Measurements from ENCODE around the gene TMEM219.
A peak's percentile ranks its signal among the peaks of the same experiment; 100 is the strongest.
"Not testable (repeated sequence)": the region's sequence is repeated elsewhere in the genome, so short reads cannot be mapped to it uniquely, and the experiment has no call there.

TMEM219 gene

DNA sequence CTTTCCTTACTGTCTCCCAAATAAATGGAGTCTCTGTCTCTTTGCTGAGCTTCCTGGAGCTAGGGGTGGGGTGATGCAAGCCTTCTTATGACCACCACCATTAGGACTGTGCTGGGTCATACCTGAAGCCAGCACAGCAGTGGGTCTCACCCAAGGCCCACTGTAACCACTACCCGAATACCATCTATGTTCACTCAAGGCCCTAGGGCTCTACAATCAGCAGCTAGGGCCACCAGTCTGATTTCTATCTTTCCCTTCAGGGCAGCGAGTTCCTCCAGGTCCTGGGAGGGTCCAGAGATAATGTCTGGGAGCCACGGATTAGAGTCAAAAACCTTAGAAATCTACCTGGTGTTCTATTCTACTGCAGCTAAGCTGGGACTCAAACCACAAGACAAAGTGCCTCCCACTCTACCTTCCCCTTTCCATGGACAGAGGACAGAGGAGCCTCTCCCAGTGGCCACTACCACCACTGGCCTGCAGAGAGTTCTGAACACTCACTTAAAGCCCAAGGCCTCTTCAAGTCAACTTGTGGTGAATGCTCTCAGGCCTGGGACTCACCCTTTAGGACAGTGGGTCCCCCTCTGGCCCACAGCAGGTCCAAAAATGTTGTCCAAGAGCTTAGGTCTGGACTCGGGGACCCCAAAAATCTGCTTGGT lies 10.9 kb upstream of the TMEM219 start:
- no peaks in the 10 kb centered on the region for H3K4me1 ChIP-seq (ENCODE audit: control insufficient read depth in 2 of 2, insufficient read depth in 2 of 2, low read length in 2 of 2)
- no peak overlapping the region for H3K4me3 ChIP-seq (ENCODE audit: low read length in 2 of 2)
- H3K9me3 ChIP-seq (ENCODE audit: control insufficient read depth in 2 of 2, low read length in 2 of 2), result no peaks in the 10 kb centered on the region
- no peak overlapping the region for H3K9ac ChIP-seq (ENCODE audit: low read depth in 1 of 2, low read length in 2 of 2)
- H3K27me3 ChIP-seq (ENCODE audit: control insufficient read depth in 2 of 2, insufficient read depth in 2 of 2, low read length in 2 of 2), result no peaks in the 10 kb centered on the region
- H3K36me3 ChIP-seq (ENCODE audit: control insufficient read depth in 2 of 2, insufficient read depth in 2 of 2, low read length in 2 of 2), result no peaks in the 10 kb centered on the region
- no peak overlapping the region for H3K27ac ChIP-seq (ENCODE audit: low read depth in 2 of 2, low read length in 2 of 2)

DNA sequence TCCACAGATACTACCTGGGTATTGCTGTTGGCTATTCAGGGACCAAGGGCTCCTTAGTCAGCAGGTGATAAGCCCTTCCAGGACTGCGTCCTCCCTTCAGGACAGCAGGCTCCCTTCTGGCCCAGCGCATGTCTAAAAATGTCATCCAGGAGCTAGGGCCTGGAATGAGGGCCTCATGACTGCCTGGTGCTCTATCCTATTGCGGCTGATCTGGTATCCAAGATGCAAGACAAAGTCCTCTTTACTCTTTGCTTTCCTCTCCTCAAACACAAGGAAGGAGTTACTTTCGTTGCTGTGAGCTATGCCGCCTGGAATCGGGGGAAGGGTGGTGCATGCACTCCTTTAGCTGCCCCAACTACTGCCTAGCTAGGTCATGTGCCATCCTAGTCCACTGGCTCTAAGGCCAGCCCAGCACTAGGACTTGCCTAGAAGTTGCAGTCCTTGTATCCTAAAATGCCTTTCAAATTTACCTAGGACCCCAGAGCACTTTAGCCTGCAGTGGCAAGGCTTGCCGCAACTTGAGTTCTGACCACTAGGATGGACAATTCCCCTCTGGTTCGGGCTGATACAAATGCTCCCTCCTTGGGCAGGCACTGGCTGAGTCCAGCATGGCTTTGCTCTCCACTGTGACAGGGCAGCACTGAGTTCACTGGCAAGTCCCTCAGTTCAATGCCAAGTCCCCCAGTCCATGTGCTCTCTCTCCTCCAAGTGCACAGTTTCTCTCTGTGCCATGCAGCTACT lies 10.1 kb upstream of the TMEM219 start:
- no peak overlapping the region for H3K9ac ChIP-seq (ENCODE audit: low read depth in 1 of 2, low read length in 2 of 2)

DNA sequence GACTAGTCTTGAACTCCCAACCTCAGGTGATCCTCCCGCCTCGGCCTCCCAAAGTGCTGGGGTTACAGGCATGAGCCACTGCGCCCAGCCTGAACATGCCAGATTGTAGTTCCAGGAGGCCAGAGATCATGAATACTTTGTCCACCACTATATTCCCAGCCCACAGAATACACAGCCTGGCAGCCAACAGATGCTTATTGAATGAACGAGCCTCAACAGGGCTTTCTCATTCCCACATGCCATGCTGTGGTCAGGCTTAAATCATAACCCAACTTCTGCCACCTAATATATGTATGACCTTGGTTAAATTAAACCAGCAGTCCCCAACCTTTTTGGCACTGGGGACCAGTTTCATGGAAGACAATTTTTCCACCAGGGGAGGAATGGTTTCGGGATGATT lies 3.1 kb upstream of the TMEM219 start:
- Histone ChIP-seq H3K36me3 (ENCODE audit: control insufficient read depth in 2 of 2, insufficient read depth in 2 of 2, low read length in 2 of 2) (no peaks in the 10 kb centered on the region), H3K9me3 (ENCODE audit: control insufficient read depth in 2 of 2, low read length in 2 of 2) (no peaks in the 10 kb centered on the region), H3K27ac (ENCODE audit: low read depth in 2 of 2, low read length in 2 of 2) (no peak overlapping the region), H3K4me1 (ENCODE audit: control insufficient read depth in 2 of 2, insufficient read depth in 2 of 2, low read length in 2 of 2) (peaks cover 17 to 18% of the 10 kb centered on the region in 2 donors), H3K9ac (ENCODE audit: low read depth in 1 of 2, low read length in 2 of 2) (no peak overlapping the region), H3K4me3 (ENCODE audit: low read length in 2 of 2) (no peak overlapping the region), H3K27me3 (ENCODE audit: control insufficient read depth in 2 of 2, insufficient read depth in 2 of 2, low read length in 2 of 2) (no peaks in the 10 kb centered on the region)

More for the DNA sequence above, 10.1 kb upstream of the TMEM219 start:
- no peaks in the 10 kb centered on the region for H3K4me1 ChIP-seq (ENCODE audit: control insufficient read depth in 2 of 2, insufficient read depth in 2 of 2, low read length in 2 of 2)
- H3K27me3 ChIP-seq (ENCODE audit: control insufficient read depth in 2 of 2, insufficient read depth in 2 of 2, low read length in 2 of 2), result no peaks in the 10 kb centered on the region
- no peak overlapping the region for H3K27ac ChIP-seq (ENCODE audit: low read depth in 2 of 2, low read length in 2 of 2)
- H3K9me3 ChIP-seq (ENCODE audit: control insufficient read depth in 2 of 2, low read length in 2 of 2), result no peaks in the 10 kb centered on the region
- H3K4me3 ChIP-seq (ENCODE audit: low read length in 2 of 2), result no peak overlapping the region
- H3K36me3 ChIP-seq (ENCODE audit: control insufficient read depth in 2 of 2, insufficient read depth in 2 of 2, low read length in 2 of 2), result no peaks in the 10 kb centered on the region

- Histone ChIP-seq H3K27ac (ENCODE audit: low read depth in 2 of 2, low read length in 2 of 2) (no peak overlapping the region), H3K4me3 (ENCODE audit: low read length in 2 of 2) (no peak overlapping the region), H3K27me3 (ENCODE audit: control insufficient read depth in 2 of 2, insufficient read depth in 2 of 2, low read length in 2 of 2) (no peaks in the 10 kb centered on the region), H3K36me3 (ENCODE audit: control insufficient read depth in 2 of 2, insufficient read depth in 2 of 2, low read length in 2 of 2) (no peaks in the 10 kb centered on the region), H3K9ac (ENCODE audit: low read depth in 1 of 2, low read length in 2 of 2) (no peak overlapping the region), H3K4me1 (ENCODE audit: control insufficient read depth in 2 of 2, insufficient read depth in 2 of 2, low read length in 2 of 2) (peaks cover 17 to 18% of the 10 kb centered on the region in 2 donors), H3K9me3 (ENCODE audit: control insufficient read depth in 2 of 2, low read length in 2 of 2) (no peaks in the 10 kb centered on the region)
Measured at GRCh38 chr16:29959293-29959692, 2.6 kb upstream of the TMEM219 start.

- peaks cover 17 to 18% of the 10 kb centered on the region in 2 donors for H3K4me1 ChIP-seq (ENCODE audit: control insufficient read depth in 2 of 2, insufficient read depth in 2 of 2, low read length in 2 of 2)
- not testable (repeated sequence) for H3K36me3 ChIP-seq (ENCODE audit: control insufficient read depth in 2 of 2, insufficient read depth in 2 of 2, low read length in 2 of 2); H3K27ac ChIP-seq (ENCODE audit: low read depth in 2 of 2, low read length in 2 of 2); H3K27me3 ChIP-seq (ENCODE audit: control insufficient read depth in 2 of 2, insufficient read depth in 2 of 2, low read length in 2 of 2); H3K4me3 ChIP-seq (ENCODE audit: low read length in 2 of 2); H3K9me3 ChIP-seq (ENCODE audit: control insufficient read depth in 2 of 2, low read length in 2 of 2); H3K9ac ChIP-seq (ENCODE audit: low read depth in 1 of 2, low read length in 2 of 2)
Measured at GRCh38 chr16:29959821-29960220, 2.1 kb upstream of the TMEM219 start.

GRCh38 chr16:29961127-29961478 lies 776 bp upstream of the TMEM219 start:
- Histone ChIP-seq H3K36me3 (ENCODE audit: control insufficient read depth in 2 of 2, insufficient read depth in 2 of 2, low read length in 2 of 2) (no peaks in the 10 kb centered on the region), H3K27me3 (ENCODE audit: control insufficient read depth in 2 of 2, insufficient read depth in 2 of 2, low read length in 2 of 2) (no peaks in the 10 kb centered on the region), H3K27ac (ENCODE audit: low read depth in 2 of 2, low read length in 2 of 2) (peak overlapping the region; percentile 91 to 94), H3K9me3 (ENCODE audit: control insufficient read depth in 2 of 2, low read length in 2 of 2) (no peaks in the 10 kb centered on the region), H3K4me3 (ENCODE audit: low read length in 2 of 2) (peak overlapping the region; percentile 81 to 90), H3K4me1 (ENCODE audit: control insufficient read depth in 2 of 2, insufficient read depth in 2 of 2, low read length in 2 of 2) (peaks cover 18 to 19% of the 10 kb centered on the region in 2 donors), H3K9ac (ENCODE audit: low read depth in 1 of 2, low read length in 2 of 2) (peak overlapping the region; percentile 90)

GRCh38 chr16:29962344-29962994 lies 590 bp downstream of the TMEM219 start:
- H3K9me3 ChIP-seq (ENCODE audit: control insufficient read depth in 2 of 2, low read length in 2 of 2), result no peaks in the 10 kb centered on the region
- peaks cover 18 to 20% of the 10 kb centered on the region in 2 donors for H3K4me1 ChIP-seq (ENCODE audit: control insufficient read depth in 2 of 2, insufficient read depth in 2 of 2, low read length in 2 of 2)

DNA sequence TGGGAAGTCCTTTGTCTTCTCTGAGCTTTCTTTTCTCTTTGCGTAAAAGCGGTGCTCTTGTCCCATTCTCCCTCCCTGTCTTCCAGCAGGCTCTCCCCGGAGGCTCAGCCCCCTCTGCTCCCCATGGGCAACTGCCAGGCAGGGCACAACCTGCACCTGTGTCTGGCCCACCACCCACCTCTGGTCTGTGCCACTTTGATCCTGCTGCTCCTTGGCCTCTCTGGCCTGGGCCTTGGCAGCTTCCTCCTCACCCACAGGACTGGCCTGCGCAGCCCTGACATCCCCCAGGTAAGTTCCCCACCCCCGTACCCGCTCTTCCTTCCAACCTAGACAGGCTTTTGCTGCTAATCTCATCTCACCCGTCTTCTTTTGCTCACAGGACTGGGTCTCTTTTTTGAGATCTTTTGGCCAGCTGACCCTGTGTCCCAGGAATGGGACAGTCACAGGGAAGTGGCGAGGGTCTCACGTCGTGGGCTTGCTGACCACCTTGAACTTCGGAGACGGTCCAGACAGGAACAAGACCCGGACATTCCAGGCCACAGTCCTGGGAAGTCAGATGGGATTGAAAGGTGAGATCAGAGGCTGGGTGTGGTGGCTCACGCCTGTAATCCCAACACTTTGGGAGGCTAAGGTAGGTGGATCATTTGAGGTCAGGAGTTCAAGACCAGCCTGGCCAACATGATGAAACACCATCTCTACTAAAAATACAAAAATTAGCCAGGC lies 1.3 kb downstream of the TMEM219 start:
- H3K9ac ChIP-seq (ENCODE audit: low read depth in 1 of 2, low read length in 2 of 2), result peak overlapping the region; percentile 76 to 90
- H3K27me3 ChIP-seq (ENCODE audit: control insufficient read depth in 2 of 2, insufficient read depth in 2 of 2, low read length in 2 of 2), result no peaks in the 10 kb centered on the region
- peak overlapping the region; percentile 91 to 94 for H3K27ac ChIP-seq (ENCODE audit: low read depth in 2 of 2, low read length in 2 of 2)
- peak overlapping the region; percentile 81 to 90 for H3K4me3 ChIP-seq (ENCODE audit: low read length in 2 of 2)
- peaks cover 4% of the 10 kb centered on the region in 2 donors for H3K36me3 ChIP-seq (ENCODE audit: control insufficient read depth in 2 of 2, insufficient read depth in 2 of 2, low read length in 2 of 2)
- H3K4me1 ChIP-seq (ENCODE audit: control insufficient read depth in 2 of 2, insufficient read depth in 2 of 2, low read length in 2 of 2), result peaks cover 18 to 20% of the 10 kb centered on the region in 2 donors
- H3K9me3 ChIP-seq (ENCODE audit: control insufficient read depth in 2 of 2, low read length in 2 of 2), result no peaks in the 10 kb centered on the region

More at GRCh38 chr16:29962344-29962994, 590 bp downstream of the TMEM219 start:
- H3K27me3 ChIP-seq (ENCODE audit: control insufficient read depth in 2 of 2, insufficient read depth in 2 of 2, low read length in 2 of 2), result no peaks in the 10 kb centered on the region
- peak overlapping the region; percentile 76 to 90 for H3K9ac ChIP-seq (ENCODE audit: low read depth in 1 of 2, low read length in 2 of 2)
- H3K4me3 ChIP-seq (ENCODE audit: low read length in 2 of 2), result peak overlapping the region; percentile 81 to 90
- H3K36me3 ChIP-seq (ENCODE audit: control insufficient read depth in 2 of 2, insufficient read depth in 2 of 2, low read length in 2 of 2), result no peaks in the 10 kb centered on the region
- H3K27ac ChIP-seq (ENCODE audit: low read depth in 2 of 2, low read length in 2 of 2), result peak overlapping the region; percentile 91 to 94

GRCh38 chr16:29968205-29968604 lies 6.3 kb downstream of the TMEM219 start:
- no peak overlapping the region for H3K27ac ChIP-seq (ENCODE audit: low read depth in 2 of 2, low read length in 2 of 2)
- peaks cover 2 to 6% of the 10 kb centered on the region in 2 donors for H3K4me1 ChIP-seq (ENCODE audit: control insufficient read depth in 2 of 2, insufficient read depth in 2 of 2, low read length in 2 of 2)
- H3K9me3 ChIP-seq (ENCODE audit: control insufficient read depth in 2 of 2, low read length in 2 of 2), result no peaks in the 10 kb centered on the region
- no peak overlapping the region for H3K4me3 ChIP-seq (ENCODE audit: low read length in 2 of 2)
- no peaks in the 10 kb centered on the region for H3K27me3 ChIP-seq (ENCODE audit: control insufficient read depth in 2 of 2, insufficient read depth in 2 of 2, low read length in 2 of 2)
- peaks cover 18 to 21% of the 10 kb centered on the region in 2 donors for H3K36me3 ChIP-seq (ENCODE audit: control insufficient read depth in 2 of 2, insufficient read depth in 2 of 2, low read length in 2 of 2)
- no peak overlapping the region for H3K9ac ChIP-seq (ENCODE audit: low read depth in 1 of 2, low read length in 2 of 2)

Data from mucosa of rectum (tissue), 2 donors.